Prostate gland (tissue), 2 donors: ENCODE measurements around the gene TLR8. TPM values are rescaled to one million over a fixed set of nuclear protein-coding genes. Genes with fewer than 3 reads are reported as not detected.
A peak's percentile ranks its signal among the peaks of the same experiment; 100 is the strongest.

Experiments
- DNase-seq: peaks from one replicate; pipeline ENCODE4 v3.0.0-alpha.2; 2019; ENCODE audit warnings: low spot score
- H3K27ac ChIP-seq, 2 donors: fragments of 200-600 bp; sonication (generic); 2 replicates each; pipeline ENCODE4 v1.5.1; 2017 to 2019
- H3K27me3 ChIP-seq: fragments of 200-600 bp; sonication (generic); replicated peaks from 2 replicates; pipeline ENCODE4 v1.5.1; 2019; ENCODE audit not compliant: insufficient read depth
- H3K36me3 ChIP-seq, 2 donors: fragments of 200-600 bp; sonication (generic); 1 replicate in 1 of 2; 2 replicates in 1 of 2; pipeline versions ENCODE4 v1.5.1 to v1.8.1; 2017 to 2019
- H3K4me1 ChIP-seq: fragments of 200-600 bp; sonication (generic); replicated peaks from 2 replicates; pipeline ENCODE4 v1.5.1; 2019
- H3K4me3 ChIP-seq, 2 donors: fragments of 200-600 bp; sonication (generic); 2 replicates each; pipeline ENCODE4 v1.5.1; 2017 to 2019
- H3K9me3 ChIP-seq: fragments of 200-600 bp; sonication (generic); 2 replicates; pipeline ENCODE4 v1.5.1; 2017
- POLR2A ChIP-seq: fragments of 450-650 bp; IDR thresholded peaks from one replicate; pipeline ENCODE4 v1.6.1; 2016; ENCODE audit warnings: antibody characterized with exemption, mild to moderate bottlenecking
- POLR2AphosphoS5 ChIP-seq: sonication (generic); formaldehyde crosslinking; IDR thresholded peaks from one replicate; pipeline ENCODE4 v1.6.1; 2017; ENCODE audit warnings: antibody characterized with exemption
- WGBS: methylation state at CpG from one replicate; pipeline ENCODE4 v1.1.5; 2018; 5-methylcytosine and 5-hydroxymethylcytosine counted together
- intact Hi-C: fragments of 100-400 bp; cut with DNase I; formaldehyde crosslinking; loops from one replicate; pipeline ENCODE4 v1.14.2; 2022
- total RNA-seq, 2 donors: library from RNA; depleted of rRNA; stranded (reverse); fragments of >200 nt; gene quantifications; one replicate each; pipeline ENCODE4 v1.1.0, GENCODE V29; 2016
- TF ChIP-seq, protein P1 (sequence below), 4 experiments: fragments of 200-600 bp in 2 of 4; fragments of 450-650 bp in 2 of 4; sonication (generic) in 2 of 4; IDR thresholded peaks; 1 replicate in 3 of 4; 2 replicates in 1 of 4; pipeline ENCODE4 v1.5.1; 2016 to 2019; ENCODE audit warnings: antibody characterized with exemption in 4 of 4, mild to moderate bottlenecking in 2 of 4, moderate library complexity in 2 of 4

TLR8 gene
- total RNA-seq, 2 donors from 2014 or later: 0.18 to 0.57 TPM

DNA sequence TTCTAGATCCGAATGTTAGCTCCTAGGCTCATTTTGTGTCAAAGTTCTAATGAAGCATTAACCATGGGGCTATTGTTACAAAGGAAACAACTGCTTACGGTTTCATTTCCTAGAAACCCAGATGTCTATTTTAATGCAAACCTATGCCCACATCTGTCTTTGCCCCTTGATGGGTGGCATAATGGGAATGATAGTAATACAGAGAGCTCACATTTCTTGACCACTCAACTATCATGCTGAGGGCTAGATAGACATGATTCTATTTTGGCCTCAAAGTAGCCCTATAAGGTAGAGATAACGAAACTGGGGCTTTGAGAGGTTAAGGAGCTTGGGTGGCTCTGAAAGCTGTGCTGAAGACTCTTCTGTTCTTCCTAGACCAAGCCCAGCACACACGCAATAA lies 37.7 kb upstream of the TLR8 start:
- no peak overlapping the region for H3K4me3 ChIP-seq
- no peaks in the 10 kb centered on the region for H3K27me3 ChIP-seq
- H3K36me3 ChIP-seq: no peaks in the 10 kb centered on the region
- H3K27ac ChIP-seq: no peak overlapping the region
- TF ChIP-seq, protein P1, sequence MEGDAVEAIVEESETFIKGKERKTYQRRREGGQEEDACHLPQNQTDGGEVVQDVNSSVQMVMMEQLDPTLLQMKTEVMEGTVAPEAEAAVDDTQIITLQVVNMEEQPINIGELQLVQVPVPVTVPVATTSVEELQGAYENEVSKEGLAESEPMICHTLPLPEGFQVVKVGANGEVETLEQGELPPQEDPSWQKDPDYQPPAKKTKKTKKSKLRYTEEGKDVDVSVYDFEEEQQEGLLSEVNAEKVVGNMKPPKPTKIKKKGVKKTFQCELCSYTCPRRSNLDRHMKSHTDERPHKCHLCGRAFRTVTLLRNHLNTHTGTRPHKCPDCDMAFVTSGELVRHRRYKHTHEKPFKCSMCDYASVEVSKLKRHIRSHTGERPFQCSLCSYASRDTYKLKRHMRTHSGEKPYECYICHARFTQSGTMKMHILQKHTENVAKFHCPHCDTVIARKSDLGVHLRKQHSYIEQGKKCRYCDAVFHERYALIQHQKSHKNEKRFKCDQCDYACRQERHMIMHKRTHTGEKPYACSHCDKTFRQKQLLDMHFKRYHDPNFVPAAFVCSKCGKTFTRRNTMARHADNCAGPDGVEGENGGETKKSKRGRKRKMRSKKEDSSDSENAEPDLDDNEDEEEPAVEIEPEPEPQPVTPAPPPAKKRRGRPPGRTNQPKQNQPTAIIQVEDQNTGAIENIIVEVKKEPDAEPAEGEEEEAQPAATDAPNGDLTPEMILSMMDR (IDR thresholded peaks at IDR 0.05): no peak
- no peak for TF ChIP-seq POLR2AphosphoS5
- TF ChIP-seq POLR2A: no peak
- DNase-seq: no peak
- H3K9me3 ChIP-seq: no peaks in the 10 kb centered on the region
- no peaks in the 10 kb centered on the region for H3K4me1 ChIP-seq
- intact Hi-C loops: no loop called here
- WGBS: 91% methylated on average over 4 of the region's 4 CpGs

DNA sequence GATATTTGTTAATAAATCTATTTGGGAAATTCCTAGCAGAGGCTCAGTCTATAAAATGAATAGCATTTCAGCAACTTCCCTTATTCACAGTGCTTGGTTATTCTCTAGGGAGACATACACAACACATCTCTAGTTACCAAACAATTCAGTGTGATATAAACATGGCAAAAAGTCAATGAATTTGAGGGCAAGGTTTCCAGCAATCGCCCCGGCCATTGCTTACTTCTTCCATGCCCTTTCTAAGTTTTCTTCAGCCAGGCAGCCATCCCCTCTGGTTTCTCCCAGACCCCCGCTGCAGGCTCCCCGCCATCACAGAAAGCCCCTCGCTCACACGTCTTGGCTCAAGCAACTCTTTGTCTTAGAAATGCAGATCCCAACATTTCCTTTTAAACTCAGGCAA lies 35.2 kb upstream of the TLR8 start:
- Histone ChIP-seq H3K4me1 (no peaks in the 10 kb centered on the region), H3K36me3 (no peaks in the 10 kb centered on the region), H3K27me3 (no peaks in the 10 kb centered on the region), H3K27ac (no peak overlapping the region), H3K4me3 (no peak overlapping the region), H3K9me3 (no peaks in the 10 kb centered on the region)
- WGBS: 74% methylated on average over 6 of the region's 6 CpGs
- intact Hi-C loops: no loop called here
- DNase-seq: no peak
- TF ChIP-seq, protein P1 (IDR thresholded peaks at IDR 0.05): no peak
- TF ChIP-seq POLR2A: no peak
- TF ChIP-seq POLR2AphosphoS5: no peak

DNA sequence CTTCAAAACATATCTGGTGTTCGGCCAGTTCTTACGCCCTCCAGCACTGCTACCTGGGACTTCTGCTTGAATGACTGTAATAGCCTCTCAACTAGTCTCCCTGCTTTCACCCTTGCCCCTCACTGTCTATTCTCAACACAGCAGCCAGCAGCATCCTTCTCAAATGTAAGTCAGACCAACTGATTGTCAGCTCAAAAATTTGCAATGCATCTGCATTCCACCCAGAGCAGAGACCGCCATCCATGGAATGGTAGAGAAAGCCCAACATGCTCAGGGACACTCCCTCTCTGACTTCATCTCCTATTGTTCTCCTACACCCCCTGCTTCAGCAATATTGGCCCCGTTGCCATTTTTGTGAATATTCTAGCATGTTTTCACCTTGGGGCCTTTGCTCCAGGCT lies 33.7 kb upstream of the TLR8 start:
- H3K9me3 ChIP-seq: no peaks in the 10 kb centered on the region

DNA sequence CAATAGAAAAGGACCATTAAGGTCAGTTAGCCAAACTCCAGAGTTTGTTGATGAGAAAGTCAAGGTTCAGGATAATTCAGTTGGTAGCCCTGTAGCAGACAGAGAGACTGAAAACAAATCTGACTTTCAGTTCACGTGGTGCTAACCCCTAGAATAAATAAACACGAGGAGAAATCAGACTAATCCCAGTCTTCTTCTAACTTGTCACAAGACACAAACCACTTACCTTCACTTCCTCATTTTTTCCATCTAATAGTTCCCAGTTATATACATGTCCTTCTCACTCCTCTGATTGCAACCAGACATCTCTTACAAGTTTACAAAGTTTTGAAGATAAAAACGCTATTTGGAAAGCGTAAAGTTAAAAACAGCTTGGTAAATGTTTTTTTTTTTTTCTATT lies 31.8 kb upstream of the TLR8 start:
- no peaks in the 10 kb centered on the region for H3K9me3 ChIP-seq
- H3K27me3 ChIP-seq: no peaks in the 10 kb centered on the region
- H3K4me1 ChIP-seq: no peaks in the 10 kb centered on the region
- no peak for DNase-seq
- intact Hi-C loops: no loop called here
- 36% methylated on average over 4 of the region's 4 CpGs for WGBS
- H3K27ac ChIP-seq: no peak overlapping the region
- no peaks in the 10 kb centered on the region for H3K36me3 ChIP-seq
- no peak for TF ChIP-seq POLR2A
- TF ChIP-seq, protein P1 (IDR thresholded peaks at IDR 0.05): no peak
- TF ChIP-seq POLR2AphosphoS5: no peak
- no peak overlapping the region for H3K4me3 ChIP-seq

More for the DNA sequence above, 33.7 kb upstream of the TLR8 start:
- no peaks in the 10 kb centered on the region for H3K4me1 ChIP-seq
- H3K27me3 ChIP-seq: no peaks in the 10 kb centered on the region
- H3K36me3 ChIP-seq: no peaks in the 10 kb centered on the region
- no peak for DNase-seq
- H3K4me3 ChIP-seq: no peak overlapping the region
- TF ChIP-seq, protein P1 (IDR thresholded peaks at IDR 0.05): no peak
- no peak for TF ChIP-seq POLR2AphosphoS5
- no peak for TF ChIP-seq POLR2A
- WGBS: 90% methylated on average over 4 of the region's 4 CpGs
- no peak overlapping the region for H3K27ac ChIP-seq
- intact Hi-C loops: no loop called here

DNA sequence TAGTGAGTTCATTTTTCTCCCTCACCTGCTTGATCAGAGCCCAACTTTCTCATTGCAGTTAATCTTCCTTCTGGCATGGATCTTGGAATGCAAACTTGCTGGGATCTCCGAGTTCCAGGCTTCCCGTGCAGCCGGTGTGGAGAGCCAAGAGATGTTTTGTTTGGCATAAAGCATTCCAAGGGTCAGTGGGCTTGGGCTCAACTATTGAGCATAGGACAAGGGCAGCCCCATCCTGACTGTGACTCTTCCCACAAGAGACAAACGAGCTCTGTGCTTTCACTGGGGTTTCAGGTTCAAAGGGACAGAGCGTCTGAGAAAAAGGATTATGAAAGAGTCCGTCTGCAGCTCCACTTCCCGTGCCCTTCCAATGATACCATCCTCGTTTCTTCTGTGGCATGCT lies 29.0 kb upstream of the TLR8 start:
- 5% methylated on average over 7 of the region's 8 CpGs for WGBS
- H3K27ac ChIP-seq: no peak overlapping the region
- DNase-seq: peak; percentile 29

More for the DNA sequence above, 29.0 kb upstream of the TLR8 start:
- TF ChIP-seq POLR2AphosphoS5 (peak; percentile 69), POLR2A (no peak)
- Histone ChIP-seq H3K4me1 (no peaks in the 10 kb centered on the region), H3K36me3 (no peaks in the 10 kb centered on the region), H3K9me3 (no peaks in the 10 kb centered on the region), H3K27me3 (no peaks in the 10 kb centered on the region), H3K4me3 (no peak overlapping the region)
- intact Hi-C loops: no loop called here
